DOHH2 (cell line): ENCODE results near the gene RAMP2.

Experiments used
- EZH2phosphoT487 ChIP-seq: fragments of 200-600 bp; sonication (generic); IDR thresholded peaks from 2 replicates; pipeline ENCODE4 v1.6.1; 2017; ENCODE audit warnings: borderline replicate concordance, mild to moderate bottlenecking, antibody characterized with exemption, low read length, moderate library complexity, mixed read lengths
- TF ChIP-seq, protein P1 (sequence below): fragments of 200-600 bp; sonication (generic); IDR thresholded peaks from one replicate; pipeline ENCODE4 v1.5.1; 2014; ENCODE audit warnings: antibody characterized with exemption, mild to moderate bottlenecking, low read depth, low read length; ENCODE audit not compliant: poor library complexity, severe bottlenecking

DNA sequence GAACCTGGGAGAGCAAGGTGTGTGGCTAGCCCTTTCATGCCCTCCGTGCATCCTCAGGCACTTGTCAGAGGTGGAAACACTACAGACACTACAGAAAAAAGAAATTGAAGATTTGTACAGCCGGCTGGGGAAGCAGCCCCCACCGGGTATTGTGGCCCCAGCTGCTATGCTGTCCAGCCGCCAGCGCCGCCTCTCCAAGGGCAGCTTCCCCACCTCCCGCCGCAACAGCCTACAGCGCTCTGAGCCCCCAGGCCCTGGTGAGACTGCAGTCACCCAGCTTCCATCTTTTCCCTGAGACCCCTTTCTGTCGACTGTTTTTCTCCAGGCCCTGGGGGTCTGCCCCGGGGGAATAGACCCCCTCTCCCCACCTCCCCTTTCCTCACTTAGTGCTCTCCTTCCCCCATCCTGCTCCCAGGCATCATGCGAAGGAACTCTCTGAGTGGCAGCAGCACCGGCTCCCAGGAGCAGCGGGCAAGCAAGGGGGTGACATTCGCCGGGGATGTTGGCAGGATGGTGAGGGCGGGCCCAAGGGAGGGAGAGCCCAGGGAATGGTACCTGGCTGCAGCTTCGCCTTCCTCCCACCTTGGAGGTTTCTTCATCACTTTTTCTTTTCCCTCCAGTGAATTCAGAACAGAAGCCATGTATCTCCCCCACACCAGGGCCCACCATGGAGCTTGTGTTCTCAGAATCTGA, 35.2 kb downstream of the RAMP2 start:
- TF ChIP-seq, protein P1, sequence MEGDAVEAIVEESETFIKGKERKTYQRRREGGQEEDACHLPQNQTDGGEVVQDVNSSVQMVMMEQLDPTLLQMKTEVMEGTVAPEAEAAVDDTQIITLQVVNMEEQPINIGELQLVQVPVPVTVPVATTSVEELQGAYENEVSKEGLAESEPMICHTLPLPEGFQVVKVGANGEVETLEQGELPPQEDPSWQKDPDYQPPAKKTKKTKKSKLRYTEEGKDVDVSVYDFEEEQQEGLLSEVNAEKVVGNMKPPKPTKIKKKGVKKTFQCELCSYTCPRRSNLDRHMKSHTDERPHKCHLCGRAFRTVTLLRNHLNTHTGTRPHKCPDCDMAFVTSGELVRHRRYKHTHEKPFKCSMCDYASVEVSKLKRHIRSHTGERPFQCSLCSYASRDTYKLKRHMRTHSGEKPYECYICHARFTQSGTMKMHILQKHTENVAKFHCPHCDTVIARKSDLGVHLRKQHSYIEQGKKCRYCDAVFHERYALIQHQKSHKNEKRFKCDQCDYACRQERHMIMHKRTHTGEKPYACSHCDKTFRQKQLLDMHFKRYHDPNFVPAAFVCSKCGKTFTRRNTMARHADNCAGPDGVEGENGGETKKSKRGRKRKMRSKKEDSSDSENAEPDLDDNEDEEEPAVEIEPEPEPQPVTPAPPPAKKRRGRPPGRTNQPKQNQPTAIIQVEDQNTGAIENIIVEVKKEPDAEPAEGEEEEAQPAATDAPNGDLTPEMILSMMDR, result no peak
- no peak for TF ChIP-seq EZH2phosphoT487
